GM06990 (cell line): ENCODE data around the gene TRIM39.
"Not testable (repeated sequence)": the region's sequence is repeated elsewhere in the genome, so short reads cannot be mapped to it uniquely, and the experiment has no call there.

Experiments used
- DNase-seq: peaks from one replicate; pipeline ENCODE4 v3.0.0-alpha.2; 2011; ENCODE audit not compliant: insufficient read length; ENCODE audit errors: extremely low read depth
- H3K27me3 ChIP-seq: replicated peaks from 2 replicates; pipeline ENCODE4 v1.6.0; 2011; ENCODE audit warnings: low read length; ENCODE audit not compliant: control insufficient read depth, insufficient read depth
- H3K36me3 ChIP-seq: 2 replicates; pipeline ENCODE4 v1.5.1; 2011; ENCODE audit warnings: low read length; ENCODE audit not compliant: control insufficient read depth, insufficient read depth
- H3K4me3 ChIP-seq: replicated peaks from 2 replicates; pipeline ENCODE4 v1.5.1; 2011; ENCODE audit warnings: low read depth, mild to moderate bottlenecking, control low read depth, low read length
- CTCF ChIP-seq: IDR thresholded peaks from 2 replicates; pipeline ENCODE4 v1.5.1; 2011; ENCODE audit warnings: low read length, control low read depth, mild to moderate bottlenecking, inconsistent platforms; ENCODE audit not compliant: insufficient read depth, poor library complexity, severe bottlenecking

TRIM39 gene

GRCh38 chr6:30359276-30359675 lies 32.5 kb downstream of the TRIM39 start:
- no peak for DNase-seq
- H3K36me3 ChIP-seq, result no peaks in the 10 kb centered on the region
- no peak overlapping the region for H3K4me3 ChIP-seq
- peaks cover 2% of the 10 kb centered on the region for H3K27me3 ChIP-seq
- TF ChIP-seq CTCF, result no peak

- H3K27me3 ChIP-seq, result peaks cover 2% of the 10 kb centered on the region
- no peak overlapping the region for H3K4me3 ChIP-seq
- H3K36me3 ChIP-seq, result no peaks in the 10 kb centered on the region
- no peak for DNase-seq
- no peak for TF ChIP-seq CTCF
Measured at GRCh38 chr6:30360139-30360538, 33.4 kb downstream of the TRIM39 start.

- no peak for TF ChIP-seq CTCF
- Histone ChIP-seq H3K36me3 (no peaks in the 10 kb centered on the region), H3K4me3 (no peak overlapping the region), H3K27me3 (peaks cover 2% of the 10 kb centered on the region)
- DNase-seq, result no peak
Measured at GRCh38 chr6:30361661-30362060, 34.9 kb downstream of the TRIM39 start.

GRCh38 chr6:30363459-30363858 lies 36.7 kb downstream of the TRIM39 start:
- no peak for DNase-seq
- Histone ChIP-seq H3K4me3 (no peak overlapping the region), H3K36me3 (no peaks in the 10 kb centered on the region), H3K27me3 (peaks cover 5% of the 10 kb centered on the region)
- TF ChIP-seq CTCF, result no peak

- peak; percentile 35 for TF ChIP-seq CTCF
- H3K4me3 ChIP-seq, result no peak overlapping the region
- H3K36me3 ChIP-seq, result no peaks in the 10 kb centered on the region
- H3K27me3 ChIP-seq, result peaks cover 5% of the 10 kb centered on the region
- DNase-seq, result no peak
Measured at GRCh38 chr6:30364591-30364990, 37.9 kb downstream of the TRIM39 start.

GRCh38 chr6:30369280-30369679 lies 42.6 kb downstream of the TRIM39 start:
- not testable (repeated sequence) for H3K4me3 ChIP-seq, H3K36me3 ChIP-seq, DNase-seq, H3K27me3 ChIP-seq
